IPS-15b (cell line): ENCODE measurements around the gene PDIA2.

Source experiments
- H3K27me3 ChIP-seq: one replicate; pipeline ENCODE4 v1.6.1; 2013; ENCODE audit warnings: low read length; ENCODE audit not compliant: control insufficient read depth, insufficient read depth
- H3K36me3 ChIP-seq: one replicate; pipeline ENCODE4 v1.6.1; 2013; ENCODE audit warnings: low read length; ENCODE audit not compliant: control insufficient read depth, insufficient read depth
- H3K4me1 ChIP-seq: one replicate; pipeline ENCODE4 v1.6.1; 2013; ENCODE audit warnings: mild to moderate bottlenecking, low read length; ENCODE audit not compliant: control insufficient read depth, insufficient read depth
- H3K4me3 ChIP-seq: one replicate; pipeline ENCODE4 v1.5.1; 2013; ENCODE audit warnings: low read depth, low read length
- H3K9ac ChIP-seq: one replicate; pipeline ENCODE4 v1.6.1; 2013; ENCODE audit warnings: low read depth, mild to moderate bottlenecking, low read length
- H3K9me3 ChIP-seq: one replicate; pipeline ENCODE4 v1.6.1; 2013; ENCODE audit warnings: mild to moderate bottlenecking, low read length; ENCODE audit not compliant: control insufficient read depth, insufficient read depth

PDIA2 gene

DNA sequence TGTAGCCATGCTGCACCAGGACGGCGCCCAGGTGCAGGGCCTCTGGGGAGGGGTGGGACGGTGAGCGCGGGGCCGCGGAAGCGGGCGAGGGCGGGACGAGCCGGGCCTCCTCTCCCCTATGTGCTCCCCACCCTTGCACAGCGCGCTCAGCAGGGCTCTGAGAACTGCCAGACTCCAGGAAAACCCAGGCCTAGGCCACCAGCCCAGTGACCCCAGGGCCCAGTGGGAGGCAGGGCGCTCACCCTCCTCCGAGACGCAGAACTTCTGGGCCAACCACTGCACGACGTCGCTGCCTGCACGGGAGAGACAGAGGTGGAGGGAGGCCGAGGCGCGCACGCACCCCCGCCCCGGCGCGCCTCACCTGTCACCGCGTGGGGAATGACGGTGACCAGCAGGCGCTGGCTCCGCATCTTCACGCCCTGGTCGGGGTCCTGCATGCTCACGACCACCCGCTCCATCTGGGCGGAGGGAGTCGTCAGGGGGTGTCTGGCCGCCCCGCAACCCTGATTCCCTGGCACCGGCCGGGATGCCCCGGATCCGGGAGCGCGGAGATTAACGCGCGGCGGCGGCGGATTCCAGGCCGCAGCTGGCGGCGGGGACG, 7.8 kb upstream of the PDIA2 start:
- peak overlapping the region; percentile 47 for H3K9ac ChIP-seq
- H3K4me3 ChIP-seq: peak overlapping the region; percentile 52
- H3K27me3 ChIP-seq: peaks cover 22% of the 10 kb centered on the region

DNA sequence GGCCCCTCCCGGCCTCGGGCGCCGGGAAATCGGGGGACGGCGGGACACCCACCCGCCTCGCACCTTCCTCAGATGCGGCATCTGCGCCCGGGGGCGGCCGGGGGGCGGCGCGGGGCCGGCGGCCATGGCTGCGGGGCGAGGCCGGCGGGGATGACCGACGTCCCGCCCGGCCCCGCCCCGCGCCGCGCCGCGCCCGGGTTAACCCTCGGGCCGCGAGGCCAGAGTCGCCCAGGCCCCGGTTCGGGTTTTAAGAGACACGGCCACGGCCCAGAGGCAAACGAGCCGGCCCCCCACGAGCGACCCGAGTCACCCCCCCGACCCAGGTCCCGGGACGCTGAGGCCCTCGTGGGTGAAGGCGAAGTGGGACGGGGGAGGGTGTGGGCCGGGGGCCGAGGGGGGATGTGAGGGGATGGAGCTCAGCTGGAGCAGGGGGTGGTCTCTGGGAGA, 7.2 kb upstream of the PDIA2 start, which contains the start of gene RGS11:
Gene RGS11 (minus strand): TSS at position 159 of the 447 bp plus-strand sequence. CDS start 33 bp downstream, at position 126.
- Histone ChIP-seq H3K4me1 (no peaks in the 10 kb centered on the region), H3K4me3 (peak within 1 kb of the TSS; percentile 52), H3K27me3 (peaks cover 22% of the 10 kb centered on the region), H3K9ac (peak within 1 kb of the TSS; percentile 47), H3K9me3 (no peaks in the 10 kb centered on the region), H3K36me3 (no peaks in the 10 kb centered on the region)

More for the DNA sequence above, 7.8 kb upstream of the PDIA2 start:
- Histone ChIP-seq H3K36me3 (no peaks in the 10 kb centered on the region), H3K9me3 (no peaks in the 10 kb centered on the region), H3K4me1 (no peaks in the 10 kb centered on the region)

GRCh38 chr16:276426-277077, 6.4 kb upstream of the PDIA2 start:
- Histone ChIP-seq H3K27me3 (peaks cover 22% of the 10 kb centered on the region), H3K9me3 (no peaks in the 10 kb centered on the region), H3K36me3 (no peaks in the 10 kb centered on the region), H3K9ac (no peak overlapping the region), H3K4me3 (no peak overlapping the region), H3K4me1 (no peaks in the 10 kb centered on the region)

GRCh38 chr16:278863-279366, 4.0 kb upstream of the PDIA2 start:
- Histone ChIP-seq H3K9me3 (no peaks in the 10 kb centered on the region), H3K36me3 (no peaks in the 10 kb centered on the region), H3K27me3 (peaks cover 22% of the 10 kb centered on the region), H3K9ac (no peak overlapping the region), H3K4me1 (no peaks in the 10 kb centered on the region), H3K4me3 (no peak overlapping the region)

DNA sequence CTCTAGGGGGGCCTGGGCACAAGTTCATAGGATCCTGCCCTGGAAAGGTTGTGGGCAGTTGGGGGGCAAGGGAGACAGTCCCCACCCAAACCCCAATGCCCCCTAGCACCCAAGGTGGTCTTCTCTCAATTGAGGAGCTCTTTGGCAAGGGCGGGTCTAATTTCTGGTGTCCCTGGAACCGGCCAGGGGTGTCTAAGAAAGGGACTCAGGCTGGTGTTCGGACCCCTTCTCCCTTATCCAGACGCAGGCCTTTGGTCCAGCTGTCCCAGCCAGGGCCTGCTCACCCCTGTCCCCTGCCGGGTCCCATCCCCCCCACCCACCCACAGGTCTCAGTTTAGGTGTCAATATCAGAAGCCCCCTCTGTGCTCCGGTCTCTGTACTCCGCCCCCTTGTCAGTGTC, 3.4 kb upstream of the PDIA2 start:
- no peaks in the 10 kb centered on the region for H3K36me3 ChIP-seq
- no peaks in the 10 kb centered on the region for H3K9me3 ChIP-seq
- no peaks in the 10 kb centered on the region for H3K4me1 ChIP-seq
- H3K27me3 ChIP-seq: peaks cover 18% of the 10 kb centered on the region
- no peak overlapping the region for H3K9ac ChIP-seq
- H3K4me3 ChIP-seq: no peak overlapping the region

GRCh38 chr16:280005-280460, 2.9 kb upstream of the PDIA2 start:
- Histone ChIP-seq H3K9me3 (no peaks in the 10 kb centered on the region), H3K4me1 (no peaks in the 10 kb centered on the region), H3K27me3 (peaks cover 13% of the 10 kb centered on the region), H3K36me3 (peaks cover 3% of the 10 kb centered on the region), H3K4me3 (no peak overlapping the region), H3K9ac (no peak overlapping the region)

DNA sequence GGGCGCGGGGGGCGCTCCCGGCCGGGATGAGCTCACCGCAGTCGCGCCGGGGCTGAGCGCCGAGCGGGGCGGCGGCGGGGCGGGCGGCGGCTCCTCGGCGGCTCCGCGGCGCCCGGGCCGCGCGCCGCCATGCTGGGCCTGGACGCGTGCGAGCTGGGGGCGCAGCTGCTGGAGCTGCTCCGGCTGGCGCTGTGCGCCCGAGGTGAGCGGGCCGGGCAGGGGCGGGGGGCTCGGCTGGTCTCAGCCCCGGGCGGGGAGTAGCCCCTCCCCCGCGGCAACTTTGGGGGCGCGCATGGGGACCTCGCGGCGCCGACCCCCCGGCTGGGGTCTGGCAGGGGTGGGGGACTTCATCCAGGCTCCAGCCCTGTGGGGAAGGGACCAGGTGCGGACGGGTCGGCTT, 2.4 kb upstream of the PDIA2 start, which contains the start of gene ARHGDIG:
Gene ARHGDIG (plus strand): TSS at position 40 of the 400 bp plus-strand sequence. CDS start 90 bp downstream, at position 130.
- no peaks in the 10 kb centered on the region for H3K9me3 ChIP-seq
- H3K36me3 ChIP-seq: peaks cover 3% of the 10 kb centered on the region
- H3K9ac ChIP-seq: no peak within 1 kb of the TSS
- peak within 1 kb of the TSS; percentile 45 for H3K4me3 ChIP-seq
- H3K4me1 ChIP-seq: no peaks in the 10 kb centered on the region
- H3K27me3 ChIP-seq: peaks cover 10% of the 10 kb centered on the region

DNA sequence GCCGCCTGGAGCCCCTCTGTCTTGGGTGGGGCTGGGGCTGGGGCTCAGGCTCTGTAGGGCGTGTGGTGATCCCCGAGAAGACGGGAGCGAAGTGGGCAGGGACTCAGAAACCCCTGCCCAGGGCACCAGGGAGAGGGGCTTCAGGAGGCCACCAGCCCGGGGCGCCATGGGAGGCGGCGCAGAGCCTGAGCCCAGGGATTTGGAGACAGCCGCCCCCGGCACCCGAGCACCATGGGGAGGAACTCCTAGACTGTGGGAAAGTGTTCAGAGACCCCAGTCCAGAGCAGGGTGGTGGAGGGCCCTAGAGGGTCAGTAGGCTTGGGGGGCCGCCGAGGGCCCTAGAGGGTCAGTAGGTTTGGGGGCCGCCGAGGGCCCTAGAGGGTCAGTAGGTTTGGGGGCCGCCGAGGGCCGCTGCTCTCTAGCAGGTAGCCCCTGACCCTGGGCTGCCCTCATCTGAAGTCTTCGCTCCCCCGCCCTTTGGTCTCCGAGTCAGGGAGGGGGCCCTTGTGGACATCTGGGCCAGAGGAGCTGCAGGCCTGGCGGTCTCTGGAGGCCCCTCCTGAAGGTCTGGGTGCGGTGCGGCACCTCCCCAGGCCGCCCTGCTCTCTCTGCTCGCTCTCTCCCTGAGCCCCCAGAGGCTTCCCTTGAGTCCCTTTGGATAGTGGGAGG, 1.8 kb upstream of the PDIA2 start:
- H3K4me3 ChIP-seq: peak overlapping the region; percentile 45
- H3K9me3 ChIP-seq: no peaks in the 10 kb centered on the region
- H3K36me3 ChIP-seq: peaks cover 3% of the 10 kb centered on the region
- H3K27me3 ChIP-seq: peaks cover 9% of the 10 kb centered on the region
- no peak overlapping the region for H3K9ac ChIP-seq
- H3K4me1 ChIP-seq: no peaks in the 10 kb centered on the region

DNA sequence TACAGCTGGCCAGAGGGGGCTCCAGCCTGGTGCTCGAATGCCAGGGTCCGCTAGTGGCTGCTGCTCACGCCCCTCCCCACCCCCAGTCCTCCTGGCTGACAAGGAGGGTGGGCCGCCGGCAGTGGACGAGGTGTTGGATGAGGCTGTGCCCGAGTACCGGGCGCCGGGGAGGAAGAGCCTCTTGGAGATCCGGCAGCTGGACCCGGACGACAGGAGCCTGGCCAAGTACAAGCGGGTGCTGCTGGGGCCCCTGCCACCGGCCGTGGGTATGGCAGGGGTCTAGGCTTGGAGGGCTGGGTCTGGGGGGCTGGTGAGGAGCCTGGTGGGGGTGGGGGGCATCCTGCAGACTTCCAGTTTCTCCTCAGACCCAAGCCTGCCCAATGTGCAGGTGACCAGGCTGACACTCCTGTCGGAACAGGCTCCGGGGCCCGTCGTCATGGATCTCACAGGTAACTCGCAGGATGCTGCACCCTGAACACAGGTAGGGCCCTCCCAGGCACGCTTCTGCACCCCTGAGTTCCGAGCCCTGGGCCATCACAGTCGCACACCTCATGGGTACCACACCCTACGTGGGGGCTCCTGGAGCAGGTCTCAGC, 1.2 kb upstream of the PDIA2 start:
- no peaks in the 10 kb centered on the region for H3K4me1 ChIP-seq
- peaks cover 3% of the 10 kb centered on the region for H3K36me3 ChIP-seq
- no peak overlapping the region for H3K9ac ChIP-seq
- H3K27me3 ChIP-seq: peaks cover 3% of the 10 kb centered on the region
- H3K4me3 ChIP-seq: no peak overlapping the region
- no peaks in the 10 kb centered on the region for H3K9me3 ChIP-seq

GRCh38 chr16:282491-282890, 473 bp upstream of the PDIA2 start:
- peaks cover 8% of the 10 kb centered on the region for H3K36me3 ChIP-seq
- no peak overlapping the region for H3K4me3 ChIP-seq
- H3K27me3 ChIP-seq: peaks cover 3% of the 10 kb centered on the region
- no peaks in the 10 kb centered on the region for H3K4me1 ChIP-seq
- H3K9me3 ChIP-seq: no peaks in the 10 kb centered on the region
- no peak overlapping the region for H3K9ac ChIP-seq
